Central memory CD8-positive, alpha-beta T cell (primary cell): Measurements from ENCODE around the gene CIDEA.

Experiments
- ATAC-seq: fragments of 150-1000 bp; cut with Tn5 transposase; replicated peaks from 2 replicates; pipeline ENCODE4 v1.10.0; 2022; ENCODE audit warnings: mild to moderate bottlenecking, moderate FRiP score, moderate number of reproducible peaks; ENCODE audit not compliant: poor library complexity, severe bottlenecking; ENCODE audit errors: extremely low read depth
- DNase-seq, 2 donors: peaks; one replicate each; pipeline ENCODE4 v3.0.0; 2021; ENCODE audit warnings: low spot score in 2 of 2
- H3K27ac Mint-ChIP-seq: one replicate; pipeline ENCODE4 v1.8.0; 2022; ENCODE audit warnings: low read depth, mild to moderate bottlenecking, moderate library complexity, mixed read lengths
- H3K27me3 Mint-ChIP-seq: one replicate; pipeline ENCODE4 v1.8.0; 2022; ENCODE audit warnings: mixed read lengths
- H3K36me3 Mint-ChIP-seq: one replicate; pipeline ENCODE4 v1.8.0; 2022; ENCODE audit warnings: mild to moderate bottlenecking, moderate library complexity, mixed read lengths; ENCODE audit not compliant: insufficient read depth
- H3K4me1 Mint-ChIP-seq: one replicate; pipeline ENCODE4 v1.8.0; 2022; ENCODE audit warnings: mixed read lengths
- H3K4me3 Mint-ChIP-seq: one replicate; pipeline ENCODE4 v1.8.0; 2022; ENCODE audit warnings: mild to moderate bottlenecking, moderate library complexity, mixed read lengths
- H3K9me3 Mint-ChIP-seq: one replicate; pipeline ENCODE4 v1.8.0; 2022; ENCODE audit warnings: mixed read lengths

The CIDEA gene

DNA sequence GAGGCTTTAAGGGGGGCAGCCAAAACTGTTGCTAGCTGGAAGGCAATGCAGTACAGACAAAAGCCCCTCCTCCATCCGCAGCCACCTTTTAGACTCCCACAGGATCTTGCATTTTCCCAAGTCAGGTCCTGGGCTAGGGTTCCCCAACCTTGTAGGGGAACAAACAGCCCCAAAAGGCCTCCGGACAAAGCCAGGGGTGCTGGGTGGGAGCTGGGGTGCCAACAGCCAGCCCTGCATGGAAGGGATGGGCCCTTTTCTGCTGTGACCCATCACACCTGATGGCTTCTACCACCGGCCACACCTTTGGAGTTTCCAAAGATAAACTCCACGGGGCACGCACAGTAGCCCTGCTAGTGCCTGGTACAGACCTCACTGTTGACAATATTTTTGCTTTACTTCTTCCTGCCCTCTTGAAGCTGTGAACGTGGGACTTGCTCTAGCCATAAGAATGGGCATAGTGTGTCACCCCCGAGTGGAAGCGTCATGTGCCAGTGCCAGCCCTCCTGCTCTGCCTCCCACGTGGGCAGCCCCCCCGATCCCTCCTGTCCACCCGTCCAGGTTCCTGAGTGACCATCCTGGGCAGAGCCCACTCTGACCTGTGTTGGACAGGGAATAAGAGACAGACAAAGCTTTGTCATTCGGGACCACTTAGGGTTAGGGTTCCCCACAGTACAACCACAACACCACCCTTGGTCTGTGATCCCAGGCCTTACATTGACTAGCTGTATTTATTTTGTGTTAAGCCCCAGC, 72.7 kb downstream of the CIDEA start:
- Mint-ChIP-seq H3K9me3 (no peaks in the 10 kb centered on the region), H3K27ac (no peak overlapping the region), H3K27me3 (no peaks in the 10 kb centered on the region), H3K36me3 (peaks cover 13% of the 10 kb centered on the region), H3K4me1 (no peaks in the 10 kb centered on the region), H3K4me3 (no peak overlapping the region)
- ATAC-seq (no peak), DNase-seq (no peak)
